Thyroid gland (tissue), 4 donors: ENCODE measurements around the gene KCTD5. TPM values are rescaled to one million over a fixed set of nuclear protein-coding genes. Genes with fewer than 3 reads are reported as not detected.

ENCODE experiments used
- DNase-seq, 2 donors: peaks; one replicate each; pipeline ENCODE4 v3.0.0-alpha.2; 2019
- H3K27ac ChIP-seq, 3 donors: fragments of 200-600 bp; sonication (generic); 1 replicate in 2 of 3; 2 replicates in 1 of 3; pipeline ENCODE4 v1.5.1; 2016 to 2019; ENCODE audit warnings: mild to moderate bottlenecking in 1 of 3, moderate library complexity in 1 of 3
- H3K27me3 ChIP-seq: fragments of 200-600 bp; sonication (generic); one replicate; pipeline ENCODE4 v1.5.1; 2019
- H3K36me3 ChIP-seq, 2 donors: fragments of 200-600 bp; sonication (generic); one replicate each; pipeline ENCODE4 v1.5.1; 2016 to 2019
- H3K4me1 ChIP-seq, 2 donors: fragments of 200-600 bp; sonication (generic); one replicate each; pipeline ENCODE4 v1.5.1; 2017 to 2019
- H3K4me3 ChIP-seq, 3 donors: fragments of 200-600 bp; sonication (generic); replicated peaks in 1 of 3; 1 replicate in 2 of 3; 2 replicates in 1 of 3; pipeline ENCODE4 v1.5.1; 2016; ENCODE audit warnings: mild to moderate bottlenecking in 1 of 3
- H3K9me3 ChIP-seq: fragments of 200-600 bp; sonication (generic); one replicate; pipeline ENCODE4 v1.5.1; 2017
- POLR2A ChIP-seq, 2 donors: fragments of 450-650 bp; IDR thresholded peaks; one replicate each; pipeline ENCODE4 v1.6.1; 2017; ENCODE audit warnings: antibody characterized with exemption in 2 of 2, mild to moderate bottlenecking in 2 of 2, moderate library complexity in 1 of 2
- WGBS, 2 donors: methylation state at CpG; one replicate each; pipeline ENCODE4 v1.1.5; 2017; 5-methylcytosine and 5-hydroxymethylcytosine counted together
- intact Hi-C: fragments of 100-400 bp; cut with DNase I; formaldehyde crosslinking; loops from one replicate; pipeline ENCODE4 v1.15.1; 2023
- total RNA-seq, 4 donors: library from RNA; depleted of rRNA; stranded (reverse); fragments of >200 nt; gene quantifications; one replicate each; pipeline ENCODE4 v1.2.3, GENCODE V29; 2016
- TF ChIP-seq, protein P1 (sequence below), 6 experiments: fragments of 200-600 bp in 3 of 6; fragments of 450-650 bp in 3 of 6; sonication (generic) in 3 of 6; IDR thresholded peaks; one replicate each; pipeline ENCODE4 v1.5.1; 2016 to 2019; ENCODE audit warnings: antibody characterized with exemption in 6 of 6, mild to moderate bottlenecking in 2 of 6, inconsistent platforms in 1 of 6, moderate library complexity in 1 of 6

KCTD5 gene
- total RNA-seq, 4 donors from 2014 or later = 8.6 to 23.3 (median 15.1) TPM

DNA sequence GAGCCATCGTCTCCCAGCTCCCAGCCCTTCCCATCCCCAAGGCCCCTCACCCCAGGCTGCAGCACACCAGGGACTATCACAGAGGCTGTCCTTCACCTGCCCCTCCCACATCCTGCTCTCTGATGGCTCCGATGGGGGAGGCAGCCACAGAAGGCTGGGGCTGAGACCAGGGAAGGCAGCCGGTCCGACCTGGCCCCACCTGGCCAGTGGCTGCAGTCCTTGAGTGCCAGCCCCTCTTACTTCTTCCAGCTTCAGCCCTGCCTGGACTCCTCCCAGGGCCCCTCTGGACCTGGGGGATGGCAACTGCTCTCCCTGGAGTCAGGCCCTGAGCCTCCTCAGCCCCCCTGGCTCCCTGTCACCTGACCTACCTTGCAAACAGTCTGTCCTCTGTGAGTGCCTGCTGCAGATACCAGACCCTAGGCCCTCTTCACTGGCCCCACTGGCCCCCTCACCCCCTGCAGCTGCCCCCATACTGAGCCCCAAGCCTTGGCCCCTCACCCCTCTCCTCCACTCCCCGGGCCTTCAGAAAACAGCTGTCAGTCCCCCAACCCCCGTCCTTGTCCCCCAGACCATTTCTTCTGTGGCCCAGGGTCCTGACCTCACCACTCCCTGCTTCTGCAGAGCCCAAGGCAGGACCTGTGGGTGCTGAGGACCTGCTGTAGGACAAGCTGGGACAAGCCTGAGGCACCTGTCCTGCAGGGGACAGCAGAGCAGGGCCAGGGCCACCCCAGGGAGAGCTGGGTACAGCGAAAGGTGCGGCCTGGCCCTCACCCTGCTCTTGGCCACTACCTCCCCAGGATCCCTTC is 57.5 kb downstream of the KCTD5 start:
- H3K4me1 ChIP-seq = no peaks in the 10 kb centered on the region
- 47 to 58% methylated on average over 6 to 8 of the region's 8 CpGs for WGBS, 2 donors
- no peak overlapping the region for H3K27ac ChIP-seq
- no peak overlapping the region for H3K4me3 ChIP-seq
- no peak for DNase-seq
- intact Hi-C loops = no loop called here
- no peaks in the 10 kb centered on the region for H3K9me3 ChIP-seq
- H3K36me3 ChIP-seq = no peaks in the 10 kb centered on the region
- no peak for TF ChIP-seq POLR2A (IDR thresholded peaks at IDR 0.05)
- TF ChIP-seq, protein P1, sequence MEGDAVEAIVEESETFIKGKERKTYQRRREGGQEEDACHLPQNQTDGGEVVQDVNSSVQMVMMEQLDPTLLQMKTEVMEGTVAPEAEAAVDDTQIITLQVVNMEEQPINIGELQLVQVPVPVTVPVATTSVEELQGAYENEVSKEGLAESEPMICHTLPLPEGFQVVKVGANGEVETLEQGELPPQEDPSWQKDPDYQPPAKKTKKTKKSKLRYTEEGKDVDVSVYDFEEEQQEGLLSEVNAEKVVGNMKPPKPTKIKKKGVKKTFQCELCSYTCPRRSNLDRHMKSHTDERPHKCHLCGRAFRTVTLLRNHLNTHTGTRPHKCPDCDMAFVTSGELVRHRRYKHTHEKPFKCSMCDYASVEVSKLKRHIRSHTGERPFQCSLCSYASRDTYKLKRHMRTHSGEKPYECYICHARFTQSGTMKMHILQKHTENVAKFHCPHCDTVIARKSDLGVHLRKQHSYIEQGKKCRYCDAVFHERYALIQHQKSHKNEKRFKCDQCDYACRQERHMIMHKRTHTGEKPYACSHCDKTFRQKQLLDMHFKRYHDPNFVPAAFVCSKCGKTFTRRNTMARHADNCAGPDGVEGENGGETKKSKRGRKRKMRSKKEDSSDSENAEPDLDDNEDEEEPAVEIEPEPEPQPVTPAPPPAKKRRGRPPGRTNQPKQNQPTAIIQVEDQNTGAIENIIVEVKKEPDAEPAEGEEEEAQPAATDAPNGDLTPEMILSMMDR (IDR thresholded peaks at IDR 0.05) = no peak
- no peaks in the 10 kb centered on the region for H3K27me3 ChIP-seq

DNA sequence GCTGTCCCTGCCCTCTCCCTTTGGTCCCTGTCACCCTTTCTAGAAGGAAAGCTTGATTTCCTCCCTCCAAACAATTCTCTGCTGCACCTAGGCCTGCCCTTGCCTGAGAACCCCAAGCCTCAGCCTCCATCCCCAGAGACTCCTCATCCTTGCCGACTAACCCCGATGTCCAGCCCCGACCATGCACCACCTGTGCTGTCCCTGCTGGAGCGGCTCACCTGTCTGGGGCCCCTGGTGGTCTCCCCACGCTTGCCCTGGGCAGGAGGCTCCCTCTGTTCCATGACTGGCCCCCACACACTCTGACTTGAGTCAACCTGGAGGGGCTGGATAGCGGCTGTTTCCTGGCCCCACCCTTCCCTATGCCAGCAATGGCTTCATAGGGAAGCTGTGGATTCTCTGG is 58.2 kb downstream of the KCTD5 start:
- Histone ChIP-seq H3K9me3 (no peaks in the 10 kb centered on the region), H3K36me3 (no peaks in the 10 kb centered on the region), H3K4me1 (no peaks in the 10 kb centered on the region), H3K27ac (no peak overlapping the region), H3K4me3 (no peak overlapping the region), H3K27me3 (no peaks in the 10 kb centered on the region)
- intact Hi-C loops = no loop called here
- TF ChIP-seq POLR2A (IDR thresholded peaks at IDR 0.05) = no peak
- TF ChIP-seq, protein P1 (IDR thresholded peaks at IDR 0.05) = no peak
- WGBS, 2 donors = 90 to 93% methylated on average over 6 of the region's 6 CpGs
- DNase-seq = no peak

DNA sequence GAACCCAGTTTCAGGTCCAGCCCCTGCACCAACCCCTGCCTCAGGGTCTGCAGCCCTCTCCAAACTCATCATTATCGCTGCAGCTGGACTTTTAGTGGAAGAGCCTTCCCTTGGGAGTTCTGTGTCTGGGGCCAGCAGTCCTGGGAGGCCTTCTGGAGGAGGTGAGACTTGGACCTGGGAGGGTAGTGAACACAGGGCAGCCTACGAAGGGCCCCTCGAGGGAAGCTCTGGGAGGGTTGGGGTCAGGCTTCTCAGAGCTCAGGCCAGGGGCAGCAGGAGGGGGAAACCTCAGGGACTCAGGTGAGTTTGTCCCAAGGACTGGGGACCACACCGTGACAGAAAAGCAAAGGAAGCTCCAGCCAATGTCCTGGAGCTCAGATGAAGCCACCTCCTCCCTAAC is 58.8 kb downstream of the KCTD5 start:
- Histone ChIP-seq H3K36me3 (no peaks in the 10 kb centered on the region), H3K27ac (no peak overlapping the region), H3K4me3 (no peak overlapping the region), H3K4me1 (no peaks in the 10 kb centered on the region), H3K9me3 (no peaks in the 10 kb centered on the region), H3K27me3 (no peaks in the 10 kb centered on the region)
- no peak for TF ChIP-seq POLR2A (IDR thresholded peaks at IDR 0.05)
- TF ChIP-seq, protein P1 (IDR thresholded peaks at IDR 0.05) = no peak
- intact Hi-C loops = no loop called here
- WGBS, 2 donors = 94 to 96% methylated on average over 2 to 4 of the region's 4 CpGs
- DNase-seq = no peak

DNA sequence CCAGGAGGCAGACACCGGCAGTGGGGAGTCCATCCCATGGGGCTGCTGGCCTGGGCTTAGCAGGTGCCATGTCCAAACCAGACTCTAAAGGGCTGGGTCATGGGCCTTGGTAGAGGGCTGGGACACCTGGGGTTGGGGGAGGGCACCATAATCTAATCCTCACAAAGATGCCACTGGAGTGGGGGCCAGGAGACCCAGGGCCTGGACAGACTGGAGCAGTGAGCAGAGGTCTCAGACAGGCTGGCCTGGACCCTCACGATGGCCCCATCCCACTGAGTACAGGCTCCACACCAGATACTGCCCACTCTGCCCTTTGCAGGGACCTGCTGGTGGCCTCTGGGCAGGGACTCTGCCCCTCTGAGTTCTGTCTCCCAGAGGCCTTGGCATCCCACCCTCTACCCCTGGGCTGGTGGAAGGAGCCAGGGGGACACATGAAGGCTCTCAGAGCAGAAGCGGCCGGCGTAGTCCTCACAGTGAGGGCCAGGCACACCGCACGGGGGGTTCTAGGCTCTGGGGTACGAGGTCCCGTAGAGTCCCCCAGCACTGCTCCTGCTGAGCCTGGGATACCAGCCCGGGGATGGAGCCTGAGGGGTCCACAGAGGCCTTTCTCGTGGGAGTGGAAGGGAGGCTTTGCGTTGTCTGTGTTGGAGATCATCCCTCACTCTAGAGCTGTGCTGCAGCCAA is 60.1 kb downstream of the KCTD5 start:
- no peak overlapping the region for H3K4me3 ChIP-seq
- no peaks in the 10 kb centered on the region for H3K4me1 ChIP-seq
- no peaks in the 10 kb centered on the region for H3K36me3 ChIP-seq
- no peak for DNase-seq
- intact Hi-C loops = no loop called here
- TF ChIP-seq, protein P1 (IDR thresholded peaks at IDR 0.05) = no peak
- TF ChIP-seq POLR2A (IDR thresholded peaks at IDR 0.05) = no peak
- WGBS, 2 donors = 92% methylated on average over 10 to 11 of the region's 12 CpGs
- no peaks in the 10 kb centered on the region for H3K9me3 ChIP-seq
- H3K27me3 ChIP-seq = no peaks in the 10 kb centered on the region
- H3K27ac ChIP-seq = no peak overlapping the region
